Fibroblast of lung (primary cell): Measurements from ENCODE around the gene SURF1.

Experiments used
- CTCF ChIP-seq, 2 donors: IDR thresholded peaks in 1 of 2; conservative IDR thresholded peaks in 1 of 2; 1 replicate in 1 of 2; 2 replicates in 1 of 2; pipeline ENCODE4 v1.5.1; 2011 to 2012; ENCODE audit warnings: low read length in 2 of 2, control low read depth in 1 of 2, inconsistent platforms in 1 of 2, low read depth in 1 of 2, mild to moderate bottlenecking in 1 of 2
- EZH2 ChIP-seq: IDR thresholded peaks from 2 replicates; pipeline ENCODE4 v1.5.1; 2012; ENCODE audit warnings: low read length, control low read depth, mild to moderate bottlenecking; ENCODE audit errors: missing control alignments

GRCh38 chr9:133307301-133307700, 49.0 kb downstream of the SURF1 start:
- TF ChIP-seq CTCF (conservative IDR thresholded peaks at IDR 0.05 in 1 of 2, IDR thresholded peaks at IDR 0.05 in 1 of 2; ENCODE audit: low read depth in 1 of 2, low read length in 2 of 2): no peak
- TF ChIP-seq EZH2: no peak
